ENCODE results near the gene INSR.

INSR gene

DNA sequence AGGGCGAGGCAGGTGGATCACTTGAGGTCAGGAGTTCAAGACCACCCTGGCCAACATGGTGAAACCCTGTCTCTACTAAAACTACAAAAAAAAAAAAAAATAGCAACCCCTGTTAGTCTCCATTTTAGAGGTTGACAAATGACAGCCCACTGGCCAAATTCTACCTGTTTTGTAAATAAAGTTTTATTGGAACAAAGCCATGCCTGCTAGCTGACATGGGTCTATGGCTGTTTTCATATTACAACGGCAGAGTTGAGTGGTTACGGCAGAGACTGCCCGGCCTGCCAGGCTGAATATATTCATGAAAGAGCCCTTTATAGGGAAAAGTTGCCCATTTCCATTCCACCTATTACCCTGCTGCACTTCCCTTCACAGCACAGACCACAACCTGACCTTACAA lies 121.4 kb downstream of the INSR start:
- H3K9me3 ChIP-seq (ENCODE audit: control insufficient read depth, low read length): peaks cover 9% of the 10 kb centered on the region
- H3K4me1 ChIP-seq (ENCODE audit: control insufficient read depth, insufficient read depth, low read depth, low read length): peaks cover under 1% of the 10 kb centered on the region
- no peak overlapping the region for H2AFZ ChIP-seq (ENCODE audit: low read depth, low read length)
- H3K18ac ChIP-seq (ENCODE audit: low read depth in 1 of 2, low read length in 2 of 2): no peak overlapping the region
- no peak overlapping the region for H4K8ac ChIP-seq (ENCODE audit: low read length)
- no peak overlapping the region for H3K4me3 ChIP-seq (ENCODE audit: insufficient read depth in 1 of 2, low read depth in 1 of 2, low read length in 2 of 2)
- no peak overlapping the region for H4K91ac ChIP-seq (ENCODE audit: low read length)
- H2AK5ac ChIP-seq (ENCODE audit: low read length, severe bottlenecking): no peak overlapping the region
- H3K4ac ChIP-seq (ENCODE audit: low read depth in 1 of 2, low read length in 2 of 2): no peak overlapping the region
- no peak overlapping the region for H3K4me2 ChIP-seq (ENCODE audit: low read length, poor library complexity, severe bottlenecking)
- no peaks in the 10 kb centered on the region for H3K79me1 ChIP-seq (replicated peaks; ENCODE audit: low read length, poor library complexity, severe bottlenecking)
- no peak overlapping the region for H2BK120ac ChIP-seq (ENCODE audit: low read depth, low read length)
- no peak overlapping the region for H2BK15ac ChIP-seq (ENCODE audit: low read depth, poor library complexity, severe bottlenecking)
- no peak for DNase-seq
- H3K27ac ChIP-seq (ENCODE audit: low read length, poor library complexity, severe bottlenecking): no peak overlapping the region
- no peak overlapping the region for H3K9ac ChIP-seq (ENCODE audit: low read length)
- H3K36me3 ChIP-seq (ENCODE audit: control insufficient read depth in 1 of 2, insufficient read depth in 2 of 2, low read depth in 1 of 2, low read length in 2 of 2): peaks cover 0 to 28% of the 10 kb centered on the region in 2 experiments
- H2BK12ac ChIP-seq (ENCODE audit: low read length in 2 of 2): no peak overlapping the region
- WGBS: 95% methylated on average over 4 of the region's 4 CpGs
- no peak overlapping the region for H3K14ac ChIP-seq (ENCODE audit: low read length in 2 of 2)
- no peaks in the 10 kb centered on the region for H3K27me3 ChIP-seq (ENCODE audit: control insufficient read depth in 1 of 2, insufficient read depth in 1 of 2, low read length in 2 of 2)
- no peak overlapping the region for H3K23ac ChIP-seq (ENCODE audit: low read length in 2 of 2)
- no peak overlapping the region for H2BK5ac ChIP-seq (ENCODE audit: low read depth, low read length, poor library complexity, severe bottlenecking)

DNA sequence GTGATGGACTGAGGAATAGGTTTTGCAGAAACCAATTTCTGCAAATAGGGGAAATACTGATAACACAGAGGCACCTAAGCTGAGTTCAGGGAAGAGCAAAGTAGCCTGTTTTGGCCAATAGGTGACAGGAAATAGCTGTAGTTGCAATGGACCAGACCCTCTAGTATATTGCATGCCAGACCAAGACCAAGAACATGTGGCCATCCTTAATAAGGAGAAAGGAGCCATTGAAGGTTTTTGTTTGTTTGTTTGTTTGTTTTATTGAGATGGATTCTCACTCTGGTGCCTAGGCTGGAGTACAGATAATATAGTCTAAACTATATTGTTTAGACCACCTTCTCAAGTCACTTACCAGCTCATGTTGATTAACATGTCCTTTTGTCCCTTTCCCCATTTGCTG lies 123.2 kb downstream of the INSR start:
- Histone ChIP-seq H2AFZ (ENCODE audit: low read depth, low read length) (no peak overlapping the region), H3K27ac (ENCODE audit: low read length, poor library complexity, severe bottlenecking) (no peak overlapping the region), H3K4ac (ENCODE audit: low read depth in 1 of 2, low read length in 2 of 2) (no peak overlapping the region), H3K18ac (ENCODE audit: low read depth in 1 of 2, low read length in 2 of 2) (no peak overlapping the region), H2BK15ac (ENCODE audit: low read depth, poor library complexity, severe bottlenecking) (no peak overlapping the region), H3K9ac (ENCODE audit: low read length) (no peak overlapping the region), H3K9me3 (ENCODE audit: control insufficient read depth, low read length) (peaks cover 9% of the 10 kb centered on the region), H3K14ac (ENCODE audit: low read length in 2 of 2) (no peak overlapping the region), H3K4me3 (ENCODE audit: insufficient read depth in 1 of 2, low read depth in 1 of 2, low read length in 2 of 2) (no peak overlapping the region), H3K23ac (ENCODE audit: low read length in 2 of 2) (no peak overlapping the region), H4K91ac (ENCODE audit: low read length) (no peak overlapping the region), H3K27me3 (ENCODE audit: control insufficient read depth in 1 of 2, insufficient read depth in 1 of 2, low read length in 2 of 2) (no peaks in the 10 kb centered on the region), H3K36me3 (ENCODE audit: control insufficient read depth in 1 of 2, insufficient read depth in 2 of 2, low read depth in 1 of 2, low read length in 2 of 2) (peaks cover 4 to 39% of the 10 kb centered on the region in 2 experiments), H4K8ac (ENCODE audit: low read length) (no peak overlapping the region), H2BK5ac (ENCODE audit: low read depth, low read length, poor library complexity, severe bottlenecking) (no peak overlapping the region), H3K79me1 (replicated peaks; ENCODE audit: low read length, poor library complexity, severe bottlenecking) (no peaks in the 10 kb centered on the region), H3K4me2 (ENCODE audit: low read length, poor library complexity, severe bottlenecking) (no peak overlapping the region), H3K4me1 (ENCODE audit: control insufficient read depth, insufficient read depth, low read depth, low read length) (no peaks in the 10 kb centered on the region), H2AK5ac (ENCODE audit: low read length, severe bottlenecking) (no peak overlapping the region), H2BK120ac (ENCODE audit: low read depth, low read length) (no peak overlapping the region), H2BK12ac (ENCODE audit: low read length in 2 of 2) (no peak overlapping the region)
- no peak for DNase-seq

DNA sequence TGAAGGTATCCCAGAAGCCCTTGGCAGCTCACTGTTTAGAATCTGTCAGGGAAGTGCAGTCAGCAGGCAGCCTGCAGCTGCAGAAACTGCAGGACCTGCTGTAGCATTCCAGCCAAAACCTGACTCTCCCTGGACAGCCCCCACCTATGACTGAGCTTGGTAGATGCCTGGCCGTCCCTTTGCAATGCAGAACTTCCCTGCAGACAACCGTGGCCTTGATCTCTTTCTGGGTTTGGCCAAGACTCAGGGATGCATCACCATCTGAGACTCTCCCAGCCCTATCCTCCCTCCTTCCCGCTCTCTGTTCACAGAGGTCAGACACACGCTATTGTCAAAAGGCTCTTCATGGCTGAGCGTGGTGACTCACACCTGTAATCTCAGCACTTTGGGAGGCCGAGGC lies 125.3 kb downstream of the INSR start:
- Histone ChIP-seq H2AK5ac (ENCODE audit: low read length, severe bottlenecking) (no peak overlapping the region), H3K9me3 (ENCODE audit: control insufficient read depth, low read length) (peaks cover 9% of the 10 kb centered on the region), H3K27ac (ENCODE audit: low read length, poor library complexity, severe bottlenecking) (no peak overlapping the region), H3K4me3 (ENCODE audit: insufficient read depth in 1 of 2, low read depth in 1 of 2, low read length in 2 of 2) (no peak overlapping the region), H3K4ac (ENCODE audit: low read depth in 1 of 2, low read length in 2 of 2) (no peak overlapping the region), H2BK120ac (ENCODE audit: low read depth, low read length) (no peak overlapping the region), H3K14ac (ENCODE audit: low read length in 2 of 2) (no peak overlapping the region), H3K27me3 (ENCODE audit: control insufficient read depth in 1 of 2, insufficient read depth in 1 of 2, low read length in 2 of 2) (no peaks in the 10 kb centered on the region), H3K23ac (ENCODE audit: low read length in 2 of 2) (no peak overlapping the region), H3K9ac (ENCODE audit: low read length) (no peak overlapping the region), H4K8ac (ENCODE audit: low read length) (no peak overlapping the region), H2BK5ac (ENCODE audit: low read depth, low read length, poor library complexity, severe bottlenecking) (no peak overlapping the region), H4K91ac (ENCODE audit: low read length) (no peak overlapping the region), H3K79me1 (replicated peaks; ENCODE audit: low read length, poor library complexity, severe bottlenecking) (no peaks in the 10 kb centered on the region), H3K18ac (ENCODE audit: low read depth in 1 of 2, low read length in 2 of 2) (no peak overlapping the region), H2BK15ac (ENCODE audit: low read depth, poor library complexity, severe bottlenecking) (no peak overlapping the region), H3K4me2 (ENCODE audit: low read length, poor library complexity, severe bottlenecking) (no peak overlapping the region), H2AFZ (ENCODE audit: low read depth, low read length) (no peak overlapping the region), H3K36me3 (ENCODE audit: control insufficient read depth in 1 of 2, insufficient read depth in 2 of 2, low read depth in 1 of 2, low read length in 2 of 2) (peaks cover 4 to 42% of the 10 kb centered on the region in 2 experiments), H3K4me1 (ENCODE audit: control insufficient read depth, insufficient read depth, low read depth, low read length) (no peaks in the 10 kb centered on the region), H2BK12ac (ENCODE audit: low read length in 2 of 2) (no peak overlapping the region)
- 92% methylated on average over 6 of the region's 6 CpGs for WGBS
- DNase-seq: no peak

DNA sequence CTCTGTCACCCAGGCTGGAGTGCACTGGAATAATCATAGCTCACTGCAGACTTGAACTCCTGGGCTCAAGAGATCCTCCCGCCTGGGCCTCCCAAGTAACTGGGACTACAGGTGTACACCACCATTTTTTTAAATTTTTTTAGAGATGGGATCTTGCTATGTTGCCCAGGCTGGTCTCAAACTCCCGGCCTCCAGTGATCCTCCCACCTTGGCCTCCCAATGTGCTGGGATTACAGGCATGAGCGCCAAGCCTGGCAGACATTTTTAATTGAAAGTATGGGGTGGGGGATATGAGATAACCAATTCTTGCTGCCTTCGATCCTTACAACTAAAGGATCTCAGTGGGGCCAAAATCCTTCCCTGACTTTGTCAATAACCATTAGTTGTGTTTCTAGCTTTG lies 132.9 kb downstream of the INSR start:
- H3K4me1 ChIP-seq (ENCODE audit: control insufficient read depth, insufficient read depth, low read depth, low read length): no peaks in the 10 kb centered on the region
- H2BK5ac ChIP-seq (ENCODE audit: low read depth, low read length, poor library complexity, severe bottlenecking): no peak overlapping the region
- no peak overlapping the region for H2AFZ ChIP-seq (ENCODE audit: low read depth, low read length)
- no peak overlapping the region for H2BK120ac ChIP-seq (ENCODE audit: low read depth, low read length)
- H3K79me1 ChIP-seq (replicated peaks; ENCODE audit: low read length, poor library complexity, severe bottlenecking): no peaks in the 10 kb centered on the region
- H3K9me3 ChIP-seq (ENCODE audit: control insufficient read depth, low read length): no peaks in the 10 kb centered on the region
- H2BK15ac ChIP-seq (ENCODE audit: low read depth, poor library complexity, severe bottlenecking): no peak overlapping the region
- no peak overlapping the region for H4K91ac ChIP-seq (ENCODE audit: low read length)
- H3K4me3 ChIP-seq (ENCODE audit: insufficient read depth in 1 of 2, low read depth in 1 of 2, low read length in 2 of 2): no peak overlapping the region
- no peak for DNase-seq
- H3K23ac ChIP-seq (ENCODE audit: low read length in 2 of 2): no peak overlapping the region
- H3K36me3 ChIP-seq (ENCODE audit: control insufficient read depth in 1 of 2, insufficient read depth in 2 of 2, low read depth in 1 of 2, low read length in 2 of 2): peaks cover 9 to 17% of the 10 kb centered on the region in 2 experiments
- H3K9ac ChIP-seq (ENCODE audit: low read length): no peak overlapping the region
- H2BK12ac ChIP-seq (ENCODE audit: low read length in 2 of 2): no peak overlapping the region
- H3K4ac ChIP-seq (ENCODE audit: low read depth in 1 of 2, low read length in 2 of 2): no peak overlapping the region
- H3K27me3 ChIP-seq (ENCODE audit: control insufficient read depth in 1 of 2, insufficient read depth in 1 of 2, low read length in 2 of 2): no peaks in the 10 kb centered on the region
- no peak overlapping the region for H3K27ac ChIP-seq (ENCODE audit: low read length, poor library complexity, severe bottlenecking)
- WGBS: 95% methylated on average over 4 of the region's 4 CpGs
- no peak overlapping the region for H2AK5ac ChIP-seq (ENCODE audit: low read length, severe bottlenecking)
- no peak overlapping the region for H3K4me2 ChIP-seq (ENCODE audit: low read length, poor library complexity, severe bottlenecking)
- no peak overlapping the region for H3K14ac ChIP-seq (ENCODE audit: low read length in 2 of 2)
- H3K18ac ChIP-seq (ENCODE audit: low read depth in 1 of 2, low read length in 2 of 2): no peak overlapping the region
- H4K8ac ChIP-seq (ENCODE audit: low read length): no peak overlapping the region

Data from mesenchymal stem cell (in vitro differentiated cells and primary cell).